LNCaP clone FGC (cell line): ENCODE measurements around the gene GCA.

Experiments used
- DNase-seq: peaks from one replicate; pipeline ENCODE4 v3.0.0-alpha.2; 2011; ENCODE audit warnings: low read depth
- H3K4me3 ChIP-seq: 2 replicates; pipeline ENCODE4 v1.5.1; 2011; ENCODE audit warnings: mild to moderate bottlenecking, low read depth, low read length, control low read depth
- CTCF ChIP-seq: IDR thresholded peaks from 2 replicates; pipeline ENCODE4 v1.5.1; 2012; ENCODE audit warnings: mild to moderate bottlenecking; ENCODE audit not compliant: control insufficient read depth, insufficient read depth; ENCODE audit errors: extremely low read depth

The GCA gene

DNA sequence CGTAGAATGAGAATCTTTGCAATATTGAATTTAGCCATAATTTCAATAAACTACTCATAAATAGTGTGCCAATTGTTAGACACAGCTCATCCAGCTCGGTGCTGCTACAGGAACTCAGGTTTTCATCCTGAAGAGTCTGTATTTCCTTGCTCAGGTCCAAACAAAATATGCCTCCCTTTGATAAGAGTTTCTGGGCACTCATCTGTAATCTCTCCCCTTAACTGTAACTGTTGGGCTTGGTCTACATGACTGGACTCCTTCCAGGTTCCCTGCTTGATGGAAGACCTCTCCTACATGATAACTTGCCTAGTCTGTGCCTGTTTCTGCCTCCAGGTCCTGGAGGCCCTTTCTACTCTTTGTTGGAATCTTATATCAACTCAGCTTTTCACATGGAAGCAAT is 57.9 kb downstream of the GCA start:
- DNase-seq, result no peak
- no peak overlapping the region for H3K4me3 ChIP-seq
- no peak for TF ChIP-seq CTCF

DNA sequence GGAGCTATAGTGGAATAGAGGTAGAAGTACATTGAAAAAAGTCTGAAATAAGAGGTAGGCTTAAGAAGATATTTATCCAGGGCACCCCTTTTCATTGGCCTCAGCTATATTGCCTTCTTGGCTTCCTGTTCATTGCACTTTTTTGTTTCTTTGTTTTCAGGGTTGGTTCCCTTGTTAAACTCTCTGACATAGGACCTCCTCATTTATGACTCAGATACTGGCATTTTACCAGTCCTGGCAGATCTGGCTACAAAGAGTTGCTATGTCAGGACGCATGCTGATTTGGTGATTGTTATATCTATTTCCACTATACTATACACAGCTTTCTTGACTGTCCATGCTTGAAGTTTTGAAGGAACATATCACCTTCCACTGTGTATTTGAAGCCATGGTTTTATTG is 60.0 kb downstream of the GCA start:
- H3K4me3 ChIP-seq, result no peak overlapping the region
- no peak for TF ChIP-seq CTCF
- peak; percentile 59 for DNase-seq
